GM20431 (cell line): ENCODE results near the gene OR6K6.

Experiments used
- in situ Hi-C: fragments of 300-500 bp; cut with MseI, MboI; formaldehyde crosslinking; loops from one replicate; pipeline ENCODE4 v1.15.0; 2020; ENCODE audit warnings: low sequenced_read_pairs; ENCODE audit not compliant: unreplicated experiment

OR6K6 gene

GRCh38 chr1:158799689-158800088 is 45.2 kb downstream of the OR6K6 start:
- in situ Hi-C loops = loop anchor here (10.0 kb wide), 1 partner anchor 195 kb away; no protein-coding TSS in a partner anchor

DNA sequence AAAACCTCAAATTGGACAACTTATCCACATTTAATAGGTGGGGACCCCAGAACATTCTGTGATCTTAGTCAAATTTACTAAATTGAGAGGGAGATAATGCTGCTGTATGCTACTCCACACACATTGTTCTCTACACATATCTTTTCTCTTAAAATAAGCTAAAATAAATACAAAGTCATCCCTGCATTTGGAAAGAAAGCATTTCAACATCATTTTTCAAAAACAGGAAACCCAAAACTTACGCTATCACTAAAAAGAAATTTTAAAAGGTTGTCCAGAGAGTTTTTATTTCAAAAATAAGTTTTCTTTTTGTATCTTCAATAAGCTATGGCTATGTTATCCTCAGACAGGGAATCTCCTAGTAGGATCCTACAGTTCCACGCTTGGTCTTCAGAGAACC is 46.0 kb downstream of the OR6K6 start:
- in situ Hi-C loops = no loop called here

GRCh38 chr1:158801396-158801795 is 46.9 kb downstream of the OR6K6 start:
- in situ Hi-C loops = no loop called here

GRCh38 chr1:158803678-158804077 is 49.2 kb downstream of the OR6K6 start:
- in situ Hi-C loops = no loop called here
